ENCODE results near the gene HOMER1. TPM values are rescaled to one million over a fixed set of nuclear protein-coding genes. Genes with fewer than 3 reads are reported as not detected.

HOMER1 gene, protein sequence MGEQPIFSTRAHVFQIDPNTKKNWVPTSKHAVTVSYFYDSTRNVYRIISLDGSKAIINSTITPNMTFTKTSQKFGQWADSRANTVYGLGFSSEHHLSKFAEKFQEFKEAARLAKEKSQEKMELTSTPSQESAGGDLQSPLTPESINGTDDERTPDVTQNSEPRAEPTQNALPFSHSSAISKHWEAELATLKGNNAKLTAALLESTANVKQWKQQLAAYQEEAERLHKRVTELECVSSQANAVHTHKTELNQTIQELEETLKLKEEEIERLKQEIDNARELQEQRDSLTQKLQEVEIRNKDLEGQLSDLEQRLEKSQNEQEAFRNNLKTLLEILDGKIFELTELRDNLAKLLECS
- 10 to 100 TPM; 11.2 to 19.5 (median 19.3) TPM for total RNA-seq

DNA sequence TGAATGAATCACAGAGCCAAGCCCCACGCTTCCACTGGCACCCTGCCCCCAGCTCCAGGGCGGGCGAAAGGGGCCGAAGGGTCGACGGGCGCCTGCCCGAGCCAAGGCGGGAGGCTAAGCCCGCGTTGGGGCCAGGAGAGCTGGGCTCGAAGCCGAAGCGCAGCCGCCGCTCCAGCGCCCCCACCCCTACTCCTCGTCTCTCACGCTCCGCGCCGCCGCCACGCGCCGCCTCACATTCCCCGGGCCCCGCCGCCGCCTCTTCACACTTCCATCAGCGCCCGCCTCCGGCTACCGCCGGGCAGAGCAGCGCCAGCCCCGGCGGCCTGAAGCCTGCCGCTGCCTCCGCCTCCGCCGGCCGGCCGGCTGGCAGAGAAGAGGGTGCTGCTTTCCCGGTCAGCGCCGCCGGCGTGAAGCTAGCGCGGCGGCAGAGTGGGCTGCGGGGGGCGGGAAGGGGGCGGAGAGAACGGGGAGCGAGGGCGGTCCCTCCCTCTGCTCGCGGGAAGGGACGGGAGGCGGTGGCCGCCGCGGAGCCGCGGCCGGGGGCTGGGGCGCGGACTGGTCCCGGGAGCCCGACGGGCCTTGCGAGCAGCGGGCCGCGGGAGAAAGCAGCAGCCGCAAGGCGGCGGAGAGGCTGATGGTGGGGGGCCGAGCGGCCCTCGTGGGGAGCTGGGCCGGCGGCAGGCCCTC lies at the start of gene HOMER1:
Gene HOMER1 (minus strand): TSS at position 431 of the 687 bp plus-strand sequence. CDS start 1,360 bp downstream, outside the sequence.
- 0% methylated on average over 34 of the region's 85 CpGs for WGBS
- H3K4me1 ChIP-seq, result peaks cover 0 to 48% (median 36%) of the 10 kb centered on the region in 4 donors
- intact Hi-C loops (cut with DNase I), result loop anchor here (5.0 to 10.0 kb wide), 2 partner anchors 98 to 279 kb away; partner anchors contain the start of genes JMY and TENT2
- TF ChIP-seq EP300 (IDR thresholded peaks at IDR 0.05) (no peak), POLR2A (IDR thresholded peaks at IDR 0.05; ENCODE audit: low read depth) (peak; percentile 55)
- no peak for DNase-seq (ENCODE audit: extremely low spot score)
- H3K4me3 ChIP-seq, result peak within 1 kb of the TSS; percentile 74 to 97 (median 89)
- no peaks in the 10 kb centered on the region for H3K27me3 ChIP-seq
- no peaks in the 10 kb centered on the region for H3K9me3 ChIP-seq
- no peaks in the 10 kb centered on the region for H3K36me3 ChIP-seq
- peak within 1 kb of the TSS; percentile 95 to 100 (median 97) for H3K27ac ChIP-seq (replicated peaks in 1 of 4)

- intact Hi-C loops (cut with DNase I), result no loop called here
- H3K27me3 ChIP-seq, result no peaks in the 10 kb centered on the region
- H3K9me3 ChIP-seq, result no peaks in the 10 kb centered on the region
- no peaks in the 10 kb centered on the region for H3K36me3 ChIP-seq
- DNase-seq (ENCODE audit: extremely low spot score), result no peak
- H3K4me1 ChIP-seq, result peaks cover 0 to 11% (median 5%) of the 10 kb centered on the region in 4 donors
- H3K27ac ChIP-seq (replicated peaks in 1 of 4), result no peak overlapping the region
- no peak overlapping the region for H3K4me3 ChIP-seq
- no peak for TF ChIP-seq EP300 (IDR thresholded peaks at IDR 0.05)
- TF ChIP-seq POLR2AphosphoS5 (IDR thresholded peaks at IDR 0.05), result no peak
- no peak for TF ChIP-seq POLR2A (IDR thresholded peaks at IDR 0.05; ENCODE audit: low read depth)
- TF ChIP-seq CTCF (IDR thresholded peaks at IDR 0.05), result no peak
- WGBS, result 55% methylated on average over 4 of the region's 4 CpGs
Measured at GRCh38 chr5:79563247-79563590, 49.3 kb upstream of the HOMER1 start.

DNA sequence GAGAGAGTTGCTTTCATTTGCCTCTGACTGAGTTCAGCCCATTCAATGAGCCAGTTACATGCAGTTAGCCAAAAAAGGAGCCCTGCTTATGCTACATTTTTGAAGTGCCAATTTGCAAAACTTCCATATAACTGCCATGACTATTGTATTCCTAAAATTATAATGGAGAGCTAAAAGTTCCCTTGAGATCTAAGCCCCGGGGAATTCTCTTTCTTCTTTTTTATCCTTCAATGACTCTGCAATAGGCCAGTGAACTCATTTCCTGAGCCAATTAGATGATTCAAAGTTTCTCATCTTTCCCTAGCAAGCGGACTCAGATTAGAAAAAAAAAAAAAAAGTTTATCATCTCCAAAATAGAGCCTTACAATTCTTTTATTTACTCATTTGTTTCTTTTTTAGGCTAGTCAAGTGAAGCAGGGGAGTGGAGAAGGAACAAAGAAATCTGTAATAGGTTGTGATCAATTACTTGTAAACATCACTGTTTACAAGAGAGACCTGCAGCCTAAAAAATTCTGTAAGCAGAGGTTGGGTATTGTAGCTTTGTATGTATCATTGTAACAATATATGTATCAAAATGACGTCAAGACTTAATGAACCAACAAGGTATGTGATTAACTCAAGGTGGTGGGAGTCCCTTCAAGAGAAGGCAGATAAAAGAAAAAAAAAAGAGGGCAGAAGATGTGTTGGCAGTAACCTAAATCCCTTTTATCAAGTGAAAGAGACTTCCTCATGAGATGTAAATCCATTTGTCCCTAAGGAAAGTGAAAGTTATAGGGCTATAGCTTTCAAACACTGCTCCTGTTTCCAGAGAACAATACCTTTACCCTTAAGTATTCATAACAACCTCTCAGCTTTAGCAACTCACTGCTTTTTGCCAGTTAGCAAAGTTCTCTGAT lies 48.7 kb upstream of the HOMER1 start:
- Histone ChIP-seq H3K36me3 (no peaks in the 10 kb centered on the region), H3K4me1 (peaks cover 0 to 11% (median 5%) of the 10 kb centered on the region in 4 donors), H3K9me3 (no peaks in the 10 kb centered on the region), H3K27ac (replicated peaks in 1 of 4) (no peak overlapping the region), H3K27me3 (no peaks in the 10 kb centered on the region), H3K4me3 (no peak overlapping the region)
- no peak for DNase-seq (ENCODE audit: extremely low spot score)
- 56% methylated on average over 3 of the region's 3 CpGs for WGBS
- intact Hi-C loops (cut with DNase I), result no loop called here
- no peak for TF ChIP-seq CTCF (IDR thresholded peaks at IDR 0.05)
- TF ChIP-seq POLR2A (IDR thresholded peaks at IDR 0.05; ENCODE audit: low read depth), result no peak
- TF ChIP-seq POLR2AphosphoS5 (IDR thresholded peaks at IDR 0.05), result no peak
- TF ChIP-seq EP300 (IDR thresholded peaks at IDR 0.05), result no peak

DNA sequence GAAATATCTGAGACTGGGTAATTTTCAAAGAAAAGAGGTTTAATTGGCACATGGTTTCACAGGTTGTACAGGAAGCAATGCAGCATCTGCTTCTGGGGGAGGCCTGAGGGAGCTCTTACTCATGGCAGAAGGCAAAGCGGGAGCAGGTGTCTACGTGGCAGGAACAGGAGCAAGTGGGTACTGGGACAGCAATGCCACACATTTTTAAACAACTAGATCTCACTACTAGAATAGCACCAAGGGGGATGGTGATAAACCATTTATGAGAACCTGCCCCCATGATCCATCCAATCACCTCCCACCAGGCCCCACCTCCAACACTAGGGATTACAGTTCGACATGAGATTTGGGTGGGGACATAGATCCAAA lies 47.6 kb upstream of the HOMER1 start:
- H3K9me3 ChIP-seq, result no peaks in the 10 kb centered on the region
- H3K4me3 ChIP-seq, result no peak overlapping the region
- 87% methylated on average over 3 of the region's 3 CpGs for WGBS
- no peak overlapping the region for H3K27ac ChIP-seq (replicated peaks in 1 of 4)
- TF ChIP-seq CTCF (IDR thresholded peaks at IDR 0.05), result no peak
- no peak for TF ChIP-seq EP300 (IDR thresholded peaks at IDR 0.05)
- TF ChIP-seq POLR2A (IDR thresholded peaks at IDR 0.05; ENCODE audit: low read depth), result no peak
- no peak for TF ChIP-seq POLR2AphosphoS5 (IDR thresholded peaks at IDR 0.05)
- intact Hi-C loops (cut with DNase I), result no loop called here
- H3K27me3 ChIP-seq, result no peaks in the 10 kb centered on the region
- no peaks in the 10 kb centered on the region for H3K36me3 ChIP-seq
- H3K4me1 ChIP-seq, result peaks cover 0 to 11% (median 5%) of the 10 kb centered on the region in 4 donors
- DNase-seq (ENCODE audit: extremely low spot score), result no peak

Data from esophagus muscularis mucosa (tissue), 4 donors.